SK-N-MC (cell line): Measurements from ENCODE around the gene CDK11B.
"Not testable (repeated sequence)": the region's sequence is repeated elsewhere in the genome, so short reads cannot be mapped to it uniquely, and the experiment has no call there.

Source experiments
- EZH2 ChIP-seq: fragments of 200-600 bp; sonication (generic); IDR thresholded peaks from one replicate; pipeline ENCODE4 v1.6.1; 2017; ENCODE audit warnings: antibody characterized with exemption
- FOXP2 ChIP-seq: optimal IDR thresholded peaks from 2 replicates; pipeline ENCODE3; 2011; ENCODE audit warnings: mild to moderate bottlenecking, moderate library complexity; ENCODE audit not compliant: insufficient read depth; ENCODE audit errors: extremely low read length, control extremely low read depth
- POLR2AphosphoS5 ChIP-seq: IDR thresholded peaks from 2 replicates; pipeline ENCODE4 v1.6.1; 2012; ENCODE audit warnings: mild to moderate bottlenecking, low read depth, low read length, borderline replicate concordance

GRCh38 chr1:1692714-1693647 lies 34.2 kb upstream of the CDK11B start, which contains the start of gene SLC35E2B:
- not testable (repeated sequence) for TF ChIP-seq EZH2, FOXP2
- TF ChIP-seq POLR2AphosphoS5: 0 out of 2 replicates have a peak, but pooled peaks have one; percentile 30
